ENCODE measurements around the gene GNPTAB. TPM values are rescaled to one million over a fixed set of nuclear protein-coding genes. Genes with fewer than 3 reads are reported as not detected.

Gene GNPTAB
- total RNA-seq, 1 experiment from 2014 or later: 25.4 TPM

DNA sequence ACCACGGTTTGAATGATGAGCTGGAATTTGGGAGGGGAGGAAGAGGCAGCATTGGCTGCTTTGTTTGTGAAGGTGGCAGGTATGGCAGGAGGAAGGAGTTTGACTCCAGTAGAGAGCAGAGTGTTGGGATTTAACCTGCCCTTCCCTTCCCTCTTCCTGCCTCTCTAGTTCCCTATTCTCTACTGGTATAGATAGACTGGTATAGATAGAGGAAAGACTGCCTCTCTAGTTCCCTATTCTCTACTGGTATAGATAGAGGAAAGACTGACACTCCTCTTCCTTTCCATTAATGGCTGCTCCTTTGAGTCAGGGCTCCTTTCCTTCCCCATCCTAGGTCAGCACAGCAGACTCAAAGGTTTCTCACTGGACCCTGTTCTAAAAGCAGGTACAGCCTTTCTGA lies 83.1 kb downstream of the GNPTAB start:
- POLR2A ChIA-PET: no interaction called here
- DNase-seq (ENCODE audit: low spot score) (no peak), ATAC-seq (no peak)
- H3K27ac Mint-ChIP-seq: no peak overlapping the region
- TF ChIP-seq NR1H2 (CRISPR knock-in tag; IDR thresholded peaks at IDR 0.05) (no peak), CBFB (CRISPR knock-in tag; IDR thresholded peaks at IDR 0.05; ENCODE audit: low read depth) (no peak), GABPB1 (CRISPR knock-in tag; IDR thresholded peaks at IDR 0.05) (no peak), ZMAT4 (CRISPR knock-in tag; IDR thresholded peaks at IDR 0.05) (no peak), ZNF263 (CRISPR knock-in tag; IDR thresholded peaks at IDR 0.05; ENCODE audit: low read depth) (no peak)
- TF ChIP-seq, protein P1, sequence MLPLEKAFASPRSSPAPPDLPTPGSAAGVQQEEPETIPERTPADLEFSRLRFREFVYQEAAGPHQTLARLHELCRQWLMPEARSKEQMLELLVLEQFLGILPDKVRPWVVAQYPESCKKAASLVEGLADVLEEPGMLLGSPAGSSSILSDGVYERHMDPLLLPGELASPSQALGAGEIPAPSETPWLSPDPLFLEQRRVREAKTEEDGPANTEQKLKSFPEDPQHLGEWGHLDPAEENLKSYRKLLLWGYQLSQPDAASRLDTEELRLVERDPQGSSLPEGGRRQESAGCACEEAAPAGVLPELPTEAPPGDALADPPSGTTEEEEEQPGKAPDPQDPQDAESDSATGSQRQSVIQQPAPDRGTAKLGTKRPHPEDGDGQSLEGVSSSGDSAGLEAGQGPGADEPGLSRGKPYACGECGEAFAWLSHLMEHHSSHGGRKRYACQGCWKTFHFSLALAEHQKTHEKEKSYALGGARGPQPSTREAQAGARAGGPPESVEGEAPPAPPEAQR (CRISPR knock-in tag; IDR thresholded peaks at IDR 0.05): no peak
- peaks cover 12% of the 10 kb centered on the region for H3K36me3 Mint-ChIP-seq
- H3K4me3 Mint-ChIP-seq: no peak overlapping the region
- H3K27me3 Mint-ChIP-seq (ENCODE audit: low read depth): no peaks in the 10 kb centered on the region
- CTCF ChIA-PET: interaction anchor here (3.6 kb wide), 1 partner anchor 12 kb away, joined by 11 read pairs; no protein-coding TSS in a partner anchor
- peaks cover 27% of the 10 kb centered on the region for H3K4me1 Mint-ChIP-seq
- no peaks in the 10 kb centered on the region for H3K9me3 Mint-ChIP-seq

DNA sequence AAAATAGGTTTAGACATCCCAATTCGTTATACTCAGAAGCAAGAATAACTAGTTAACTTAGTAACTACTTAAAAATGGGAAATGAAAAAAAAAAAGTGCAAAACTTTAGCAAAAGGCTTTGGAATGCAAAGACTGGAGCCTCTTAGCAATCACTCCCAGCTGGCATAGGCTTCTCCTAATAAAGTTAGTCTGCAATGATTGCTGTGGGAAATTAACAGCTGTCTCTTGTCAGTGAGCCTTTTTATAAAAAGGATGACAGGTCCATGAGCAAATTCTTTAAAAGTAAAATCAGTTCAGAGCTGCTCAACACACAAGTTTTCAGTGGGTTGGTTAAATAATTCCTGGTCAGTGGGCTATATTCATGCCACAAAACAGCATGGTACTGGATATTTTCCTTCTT lies 84.1 kb downstream of the GNPTAB start:
- no peak for TF ChIP-seq RELA (CRISPR knock-in tag; IDR thresholded peaks at IDR 0.05; ENCODE audit: borderline replicate concordance)
- no peak for ATAC-seq
- DNase-seq (ENCODE audit: low spot score): no peak
- Mint-ChIP-seq H3K27ac (no peak overlapping the region), H3K27me3 (ENCODE audit: low read depth) (no peaks in the 10 kb centered on the region), H3K4me1 (peaks cover 21% of the 10 kb centered on the region), H3K36me3 (peaks cover 12% of the 10 kb centered on the region), H3K4me3 (no peak overlapping the region), H3K9me3 (no peaks in the 10 kb centered on the region)
- CTCF ChIA-PET: interaction anchor here (3.6 kb wide), 1 partner anchor 13 kb away, joined by 11 read pairs; no protein-coding TSS in a partner anchor
- POLR2A ChIA-PET: interaction anchor here (0.6 kb wide), 1 partner anchor 9 kb away, joined by 3 read pairs; no protein-coding TSS in a partner anchor

- no peaks in the 10 kb centered on the region for H3K27me3 Mint-ChIP-seq (ENCODE audit: low read depth)
- H3K4me3 Mint-ChIP-seq: no peak overlapping the region
- no peak for TF ChIP-seq NFATC4 (CRISPR knock-in tag; IDR thresholded peaks at IDR 0.05)
- no peak for TF ChIP-seq ZNF219 (CRISPR knock-in tag; IDR thresholded peaks at IDR 0.05; ENCODE audit: borderline replicate concordance)
- no peak for TF ChIP-seq ZNF425 (CRISPR knock-in tag; conservative IDR thresholded peaks at IDR 0.05)
- TF ChIP-seq IRF1 (CRISPR knock-in tag; IDR thresholded peaks at IDR 0.05): no peak
- no peak for TF ChIP-seq SP1 (CRISPR knock-in tag; conservative IDR thresholded peaks at IDR 0.05)
- TF ChIP-seq, protein P2, sequence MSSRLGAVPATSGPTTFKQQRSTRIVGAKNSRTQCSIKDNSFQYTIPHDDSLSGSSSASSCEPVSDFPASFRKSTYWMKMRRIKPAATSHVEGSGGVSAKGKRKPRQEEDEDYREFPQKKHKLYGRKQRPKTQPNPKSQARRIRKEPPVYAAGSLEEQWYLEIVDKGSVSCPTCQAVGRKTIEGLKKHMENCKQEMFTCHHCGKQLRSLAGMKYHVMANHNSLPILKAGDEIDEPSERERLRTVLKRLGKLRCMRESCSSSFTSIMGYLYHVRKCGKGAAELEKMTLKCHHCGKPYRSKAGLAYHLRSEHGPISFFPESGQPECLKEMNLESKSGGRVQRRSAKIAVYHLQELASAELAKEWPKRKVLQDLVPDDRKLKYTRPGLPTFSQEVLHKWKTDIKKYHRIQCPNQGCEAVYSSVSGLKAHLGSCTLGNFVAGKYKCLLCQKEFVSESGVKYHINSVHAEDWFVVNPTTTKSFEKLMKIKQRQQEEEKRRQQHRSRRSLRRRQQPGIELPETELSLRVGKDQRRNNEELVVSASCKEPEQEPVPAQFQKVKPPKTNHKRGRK (CRISPR knock-in tag; IDR thresholded peaks at IDR 0.05; ENCODE audit: borderline replicate concordance): no peak
- TF ChIP-seq RORB (CRISPR knock-in tag; IDR thresholded peaks at IDR 0.05): no peak
- TF ChIP-seq, protein P3, sequence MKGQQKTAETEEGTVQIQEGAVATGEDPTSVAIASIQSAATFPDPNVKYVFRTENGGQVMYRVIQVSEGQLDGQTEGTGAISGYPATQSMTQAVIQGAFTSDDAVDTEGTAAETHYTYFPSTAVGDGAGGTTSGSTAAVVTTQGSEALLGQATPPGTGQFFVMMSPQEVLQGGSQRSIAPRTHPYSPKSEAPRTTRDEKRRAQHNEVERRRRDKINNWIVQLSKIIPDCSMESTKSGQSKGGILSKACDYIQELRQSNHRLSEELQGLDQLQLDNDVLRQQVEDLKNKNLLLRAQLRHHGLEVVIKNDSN (CRISPR knock-in tag; IDR thresholded peaks at IDR 0.05): no peak
- TF ChIP-seq MYBL2 (CRISPR knock-in tag; IDR thresholded peaks at IDR 0.05): no peak
- TF ChIP-seq, protein P4, sequence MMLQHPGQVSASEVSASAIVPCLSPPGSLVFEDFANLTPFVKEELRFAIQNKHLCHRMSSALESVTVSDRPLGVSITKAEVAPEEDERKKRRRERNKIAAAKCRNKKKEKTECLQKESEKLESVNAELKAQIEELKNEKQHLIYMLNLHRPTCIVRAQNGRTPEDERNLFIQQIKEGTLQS (CRISPR knock-in tag; conservative IDR thresholded peaks at IDR 0.05): no peak
- no peak for TF ChIP-seq CREM (CRISPR knock-in tag; IDR thresholded peaks at IDR 0.05)
- no peak for TF ChIP-seq ATF1 (CRISPR knock-in tag; IDR thresholded peaks at IDR 0.05)
- TF ChIP-seq EMX1 (CRISPR knock-in tag; IDR thresholded peaks at IDR 0.05): no peak
- no peak for TF ChIP-seq ZMAT4 (CRISPR knock-in tag; IDR thresholded peaks at IDR 0.05)
- no peak for TF ChIP-seq HMGA2 (CRISPR knock-in tag; IDR thresholded peaks at IDR 0.05)
- H3K4me1 Mint-ChIP-seq: peaks cover 18% of the 10 kb centered on the region
- DNase-seq (ENCODE audit: low spot score) (no peak), ATAC-seq (no peak)
- no peaks in the 10 kb centered on the region for H3K9me3 Mint-ChIP-seq
- peaks cover 12% of the 10 kb centered on the region for H3K36me3 Mint-ChIP-seq
- ChIA-PET CTCF (interaction anchor here (0.6 to 3.6 kb wide), 2 partner anchors 11 to 13 kb away, joined by 4 to 11 read pairs; no protein-coding TSS in a partner anchor), POLR2A (no interaction called here)
- H3K27ac Mint-ChIP-seq: no peak overlapping the region
Observed at GRCh38 chr12:101746196-101746595, 84.6 kb downstream of the GNPTAB start.

Data from WTC11 (cell line).